GM21526 (cell line): ENCODE measurements around the gene MPC1.
"Not testable (repeated sequence)": the region's sequence is repeated elsewhere in the genome, so short reads cannot be mapped to it uniquely, and the experiment has no call there.

Experiments
- ATAC-seq: cut with Tn5 transposase; IDR thresholded peaks from one replicate; pipeline ENCODE4 v1.9.1; 2021; ENCODE audit warnings: moderate library complexity; ENCODE audit not compliant: unreplicated experiment, low FRiP score

Gene MPC1

DNA sequence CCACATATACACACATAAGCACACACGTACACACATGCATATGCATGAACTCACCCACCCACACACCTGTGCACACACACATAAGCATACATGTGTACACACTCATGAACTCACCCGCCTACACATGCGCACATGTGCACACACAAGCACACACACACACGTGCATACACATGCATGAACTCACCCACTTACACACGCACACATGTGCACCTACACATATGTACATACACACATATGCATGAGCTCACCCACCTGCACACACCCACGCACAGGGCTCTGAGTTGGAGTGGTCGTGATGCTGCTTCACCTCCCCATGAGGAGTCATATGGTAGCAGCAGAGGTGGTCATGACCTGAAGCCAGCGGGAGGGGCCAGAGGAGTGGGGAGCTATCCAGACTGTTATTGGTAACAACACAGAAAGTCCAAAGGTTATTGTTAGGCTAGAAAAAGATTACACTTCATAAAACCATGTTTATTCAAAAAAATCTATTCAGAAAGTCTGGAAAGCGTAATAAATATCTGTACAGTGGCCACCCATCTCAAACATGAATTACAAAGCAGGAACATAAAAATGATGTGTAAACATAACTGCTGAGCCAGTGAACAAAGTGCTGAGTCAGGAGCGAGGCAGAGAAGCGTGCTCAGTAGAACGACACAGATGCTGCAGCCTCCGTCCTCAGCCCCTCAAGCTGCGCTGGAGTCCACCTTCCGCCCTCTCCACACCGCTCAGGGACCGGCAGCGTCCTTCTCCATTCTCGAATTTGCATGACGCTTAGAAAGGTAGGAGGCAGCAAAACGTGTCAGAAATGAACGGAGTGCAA lies 26.4 kb upstream of the MPC1 start:
- ATAC-seq: no peak

DNA sequence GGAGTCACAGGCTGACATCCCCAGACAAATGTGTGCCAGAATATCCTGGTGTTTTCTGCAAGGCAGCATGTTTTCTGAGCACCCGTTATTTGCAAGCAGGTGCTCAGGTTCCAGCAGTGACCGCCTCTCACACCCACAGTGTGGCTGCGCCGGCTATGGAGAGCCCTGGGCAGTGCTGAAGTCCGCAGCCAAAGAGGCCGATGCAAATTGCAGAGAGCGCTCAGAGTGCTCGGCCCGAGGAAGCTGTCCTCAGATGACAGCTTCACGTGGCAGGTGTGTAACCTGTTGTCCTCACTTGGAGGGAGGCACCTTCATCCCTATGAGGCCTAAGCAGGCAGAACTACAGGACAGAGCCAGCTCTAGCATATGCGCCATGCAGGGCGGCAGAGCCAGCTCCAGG lies 23.5 kb upstream of the MPC1 start:
- no peak for ATAC-seq

DNA sequence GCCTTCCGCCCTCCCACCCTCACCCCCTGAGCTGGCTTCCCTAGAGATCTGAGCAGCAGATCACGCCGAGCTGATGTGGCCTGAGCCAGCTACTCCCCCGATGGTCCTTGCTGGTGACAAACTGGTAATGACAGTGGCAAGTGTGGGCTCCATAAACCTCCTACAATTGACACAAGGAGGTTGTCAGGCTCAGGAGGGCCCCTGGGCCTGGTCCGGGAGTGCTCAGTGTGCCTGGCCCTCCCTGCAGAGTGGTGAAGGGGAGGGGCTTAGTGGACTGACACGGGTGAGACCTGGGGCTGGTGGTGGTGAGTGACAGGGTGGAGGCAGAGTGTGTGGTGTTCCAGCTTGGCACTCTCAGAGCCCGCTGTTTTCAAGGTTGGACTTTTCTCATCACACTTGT lies 22.6 kb upstream of the MPC1 start:
- ATAC-seq: no peak

DNA sequence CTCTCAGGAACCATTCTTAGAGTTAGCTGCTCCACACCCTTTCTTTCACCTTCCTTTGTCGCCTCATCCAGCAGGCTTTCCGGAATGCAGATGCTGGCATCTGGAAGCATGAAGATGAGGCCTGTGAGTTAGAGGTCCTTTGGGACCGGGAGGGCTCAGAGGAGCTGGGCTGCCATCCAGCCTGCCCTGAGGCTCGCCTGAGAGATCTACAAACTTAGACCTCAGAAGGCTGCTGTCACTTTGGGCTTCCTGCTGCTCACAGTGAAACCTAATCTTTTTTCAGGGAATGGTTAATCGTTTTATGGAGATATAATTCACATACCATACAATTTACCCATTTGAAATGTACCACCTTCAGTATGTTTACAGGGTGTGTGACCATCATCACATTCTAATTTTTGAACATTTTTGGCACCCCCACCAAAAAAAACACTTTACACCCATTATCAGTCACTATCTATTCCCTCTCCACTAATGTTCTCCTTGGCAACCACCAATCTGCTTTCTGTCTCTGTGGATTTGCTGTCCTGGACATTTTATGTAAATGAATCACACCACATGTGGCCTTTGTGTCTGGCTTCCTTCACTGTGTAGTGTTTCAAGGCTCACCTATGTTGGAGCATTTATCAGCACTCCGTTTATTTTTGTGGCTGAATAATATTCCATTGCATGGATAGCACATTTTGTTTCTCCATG lies 20.0 kb upstream of the MPC1 start:
- ATAC-seq: no peak

DNA sequence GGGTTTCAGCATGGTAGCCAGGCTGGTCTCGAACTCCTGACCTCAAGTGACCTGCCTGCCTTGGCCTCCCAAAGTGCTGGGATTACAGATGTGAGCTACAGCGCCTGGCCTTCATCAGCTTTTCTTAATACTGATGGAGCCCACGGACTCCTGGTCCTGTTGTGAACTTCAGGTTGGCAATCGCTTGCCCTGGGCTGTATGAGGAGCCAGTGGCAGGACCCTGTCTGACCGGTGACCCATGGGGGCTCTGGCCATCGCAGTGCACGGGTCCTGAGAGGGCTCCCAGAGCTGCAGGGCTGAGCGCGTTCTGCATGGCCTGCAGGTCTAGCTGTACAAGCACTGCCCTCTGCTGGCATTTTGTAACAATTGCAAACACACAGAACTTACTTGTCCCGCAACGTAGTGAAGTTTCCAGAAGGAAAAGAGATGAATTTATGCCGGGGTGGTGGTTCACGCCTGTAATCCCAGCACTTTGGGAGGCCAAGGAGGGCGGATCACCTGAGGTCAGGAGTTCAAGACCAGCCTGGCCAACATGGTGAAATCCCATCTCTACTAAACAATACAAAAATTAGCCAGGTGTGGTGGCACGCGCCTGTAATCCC lies 18.0 kb upstream of the MPC1 start:
- peak; percentile 67 for ATAC-seq

DNA sequence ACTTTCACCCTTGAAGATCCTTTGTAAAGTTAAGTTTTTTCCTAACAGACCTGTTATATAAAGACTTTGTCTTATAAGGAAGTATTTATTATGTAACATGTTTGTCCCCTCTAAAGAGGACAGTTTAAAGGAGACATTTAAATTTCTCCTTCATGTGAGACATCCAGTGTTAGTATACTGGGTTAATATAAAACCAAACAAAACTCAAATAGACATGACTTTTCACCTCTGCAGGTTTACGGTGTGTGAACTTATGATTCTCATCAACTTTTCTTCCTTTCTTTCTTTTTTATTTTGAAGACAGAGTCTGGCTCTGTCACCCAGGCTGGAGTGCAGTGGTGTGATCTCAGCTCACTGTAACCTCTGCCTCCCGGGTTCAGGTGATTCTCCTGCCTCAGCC lies 17.4 kb upstream of the MPC1 start:
- ATAC-seq: no peak

DNA sequence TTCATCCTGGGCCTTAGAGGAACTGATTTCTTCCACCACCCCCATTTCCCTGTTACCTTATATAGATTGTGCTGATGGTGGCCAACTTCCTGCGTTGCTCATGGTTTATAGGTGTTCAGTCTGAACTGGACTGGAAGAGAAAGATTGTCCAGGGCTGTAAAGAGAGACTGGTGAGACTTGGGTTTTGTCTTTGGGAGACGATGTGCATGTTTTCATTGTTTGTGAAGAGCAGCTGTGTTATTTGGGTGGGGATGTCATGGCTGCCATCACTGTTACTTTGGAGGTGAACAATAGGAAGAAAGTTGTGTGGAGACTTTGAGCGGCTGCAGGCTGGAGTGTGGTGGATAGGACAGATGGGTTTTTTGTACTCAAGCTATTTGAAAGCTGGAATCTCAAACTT lies 15.6 kb upstream of the MPC1 start:
- no peak for ATAC-seq

DNA sequence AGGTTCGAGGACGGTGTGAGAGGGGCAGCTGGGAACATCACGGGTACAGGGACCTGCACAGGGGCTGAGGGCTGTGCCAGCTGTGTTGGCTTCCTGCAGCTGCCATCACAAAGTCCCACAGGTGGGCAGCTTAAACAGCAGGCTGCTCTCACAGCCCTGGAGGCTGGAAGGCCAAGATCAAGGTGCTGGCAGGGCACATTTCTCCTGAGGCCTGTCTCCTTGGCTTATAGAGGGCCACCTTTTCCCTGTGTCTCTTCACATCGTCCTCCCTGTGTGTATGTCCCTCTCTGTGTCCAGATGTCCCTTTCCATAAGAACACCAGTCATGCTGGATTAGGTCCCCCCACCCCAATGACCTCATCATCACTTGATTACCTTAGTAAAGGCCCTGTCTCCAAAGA lies 15.1 kb upstream of the MPC1 start:
- no peak for ATAC-seq

DNA sequence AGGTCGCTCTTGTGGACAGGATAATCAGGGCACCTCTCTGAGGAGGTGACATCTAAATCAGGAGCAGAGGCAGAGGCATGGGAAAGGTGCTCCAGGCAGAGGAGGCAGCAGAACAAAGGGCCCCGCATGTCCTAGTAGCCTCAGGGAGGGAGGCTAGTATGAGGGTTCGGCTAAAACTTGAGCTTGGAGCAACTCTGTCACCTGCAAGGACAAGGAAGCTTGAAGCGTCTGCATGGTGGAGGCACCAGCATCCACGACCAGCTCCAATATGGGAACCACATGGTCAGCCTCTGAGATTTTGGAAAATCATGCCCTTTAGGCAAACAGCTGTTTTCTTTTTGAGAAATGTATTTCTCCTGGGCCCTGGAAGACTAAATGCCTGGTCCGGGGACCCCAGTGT lies 13.0 kb upstream of the MPC1 start:
- no peak for ATAC-seq

DNA sequence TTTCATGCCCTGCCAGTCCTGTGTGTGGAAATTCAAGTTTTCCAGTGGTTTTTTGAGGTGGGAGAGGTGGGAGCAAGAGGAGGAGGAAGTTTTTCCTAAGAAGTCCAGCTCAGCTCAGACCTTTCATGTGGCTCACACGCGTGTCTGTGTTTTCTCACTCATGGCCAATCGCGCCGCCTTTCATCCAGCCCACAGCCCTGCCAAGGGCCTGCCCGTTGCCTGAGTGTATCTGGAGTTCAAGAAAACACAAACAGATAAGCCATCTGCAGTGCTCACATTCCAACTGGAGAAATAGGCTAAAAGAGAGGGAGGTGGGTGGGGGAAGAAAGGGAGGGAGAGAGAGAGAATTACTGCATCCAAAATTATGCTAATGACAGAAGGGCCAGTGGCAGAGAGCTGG lies 12.6 kb upstream of the MPC1 start:
- no peak for ATAC-seq

DNA sequence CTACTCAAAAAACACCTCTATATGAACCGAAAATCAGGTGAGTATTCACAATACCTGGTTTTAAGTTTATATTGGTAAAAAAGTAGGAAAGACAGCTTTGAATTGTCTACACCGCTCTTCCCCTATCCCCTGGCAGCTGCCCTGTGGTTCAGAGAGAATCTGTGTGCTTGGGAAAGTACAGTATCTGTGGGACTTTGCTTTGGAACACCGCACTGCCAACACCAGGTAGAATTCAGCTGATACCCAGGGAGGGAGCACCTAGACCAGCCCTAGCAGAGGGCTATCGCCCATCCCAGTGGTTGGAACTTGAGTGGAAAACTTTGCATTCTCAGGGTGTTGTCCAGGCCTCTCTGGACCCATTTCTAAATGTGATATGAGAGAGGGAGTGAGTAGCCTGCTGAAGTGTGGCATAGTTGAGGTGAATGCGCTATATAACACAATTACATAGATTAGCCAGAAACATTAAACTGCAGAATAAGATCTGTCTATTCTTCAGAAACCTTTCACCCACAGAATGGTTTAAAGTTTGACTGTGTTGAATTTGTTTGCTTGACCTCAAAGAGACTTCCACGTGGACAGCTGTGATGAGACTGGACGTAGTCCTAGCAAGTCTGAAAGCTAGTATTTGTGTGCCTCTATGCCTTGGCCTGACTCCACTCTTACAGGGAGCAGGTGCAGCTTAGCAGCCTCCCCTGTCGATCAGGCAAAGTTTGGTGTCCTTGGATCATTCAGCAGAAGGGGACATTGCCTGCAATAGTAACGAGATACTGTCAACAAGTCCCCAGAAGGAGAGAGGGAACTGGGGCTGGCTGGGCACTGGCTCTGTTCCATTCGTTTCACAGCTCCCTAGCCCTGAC lies 11.5 kb upstream of the MPC1 start:
- ATAC-seq: no peak

DNA sequence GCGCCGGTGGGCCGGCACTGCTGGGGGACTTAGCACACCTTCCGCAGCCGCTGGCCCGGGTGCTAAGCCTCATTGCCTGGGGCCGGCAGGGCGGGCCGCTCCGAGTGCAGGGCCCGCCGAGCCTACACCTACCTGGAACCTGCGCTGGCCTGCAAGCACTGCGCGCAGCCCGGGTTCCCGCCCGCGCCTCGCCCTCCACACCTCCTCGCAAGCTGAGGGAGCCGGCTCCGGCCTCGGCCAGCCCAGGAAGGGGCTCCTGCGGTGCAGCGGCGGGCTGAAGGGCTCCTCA lies 10.7 kb upstream of the MPC1 start:
- no peak for ATAC-seq

DNA sequence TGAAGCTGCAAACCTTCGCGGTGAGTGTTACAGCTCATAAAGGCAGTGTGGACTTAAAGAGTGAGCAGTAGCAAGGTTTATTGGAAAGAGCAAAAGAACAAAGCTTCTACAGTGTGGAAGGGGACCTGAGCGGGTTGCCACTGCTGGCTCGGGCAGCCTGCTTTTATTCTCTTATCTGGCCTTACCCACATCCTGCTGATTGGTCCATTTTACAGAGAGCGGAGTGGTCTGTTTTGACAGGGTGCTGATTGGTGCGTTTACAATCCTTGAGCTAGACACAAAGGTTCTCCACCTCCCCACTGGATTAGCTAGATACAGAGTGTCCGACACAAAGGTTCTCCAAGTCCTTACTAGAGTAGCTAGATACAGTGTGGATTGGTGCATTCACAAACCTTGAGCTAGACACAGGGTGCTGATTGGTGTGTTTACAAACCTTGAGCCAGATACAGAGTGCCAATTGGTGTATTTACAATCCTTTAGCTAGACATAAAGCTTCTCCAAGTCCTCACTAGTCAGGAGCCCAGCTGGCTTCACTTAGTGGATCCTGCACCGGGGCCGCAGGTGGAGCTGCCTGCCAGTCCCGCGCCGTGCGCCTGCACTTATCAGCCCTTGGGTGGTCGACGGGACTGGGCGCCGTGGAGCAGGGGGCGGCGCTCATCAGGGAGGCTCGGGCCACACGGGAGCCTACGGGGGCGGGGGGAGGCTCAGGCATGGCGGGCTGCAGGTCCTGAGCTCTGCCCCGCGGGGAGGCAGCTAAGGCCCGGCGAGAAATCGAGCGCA lies 10.2 kb upstream of the MPC1 start:
- not testable (repeated sequence) for ATAC-seq

DNA sequence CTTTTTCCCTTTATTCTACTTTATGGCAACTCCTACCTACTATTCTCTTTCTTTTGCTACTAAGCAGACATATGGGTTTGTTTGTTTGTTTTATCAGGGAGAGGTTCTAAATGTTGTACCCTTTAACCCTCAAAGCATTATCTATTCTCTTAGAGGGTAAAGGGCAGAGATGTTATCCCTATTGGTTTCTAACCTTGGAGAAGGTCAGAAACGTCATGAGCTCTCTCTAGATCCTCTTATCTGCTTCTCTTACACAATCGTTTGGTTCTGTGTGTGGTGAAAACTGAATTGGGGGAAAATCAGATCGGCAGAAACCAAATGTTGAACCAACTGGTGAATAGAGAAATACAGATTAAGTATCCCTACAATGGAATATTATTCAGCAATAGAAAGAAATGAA lies 6.4 kb upstream of the MPC1 start:
- ATAC-seq: no peak

DNA sequence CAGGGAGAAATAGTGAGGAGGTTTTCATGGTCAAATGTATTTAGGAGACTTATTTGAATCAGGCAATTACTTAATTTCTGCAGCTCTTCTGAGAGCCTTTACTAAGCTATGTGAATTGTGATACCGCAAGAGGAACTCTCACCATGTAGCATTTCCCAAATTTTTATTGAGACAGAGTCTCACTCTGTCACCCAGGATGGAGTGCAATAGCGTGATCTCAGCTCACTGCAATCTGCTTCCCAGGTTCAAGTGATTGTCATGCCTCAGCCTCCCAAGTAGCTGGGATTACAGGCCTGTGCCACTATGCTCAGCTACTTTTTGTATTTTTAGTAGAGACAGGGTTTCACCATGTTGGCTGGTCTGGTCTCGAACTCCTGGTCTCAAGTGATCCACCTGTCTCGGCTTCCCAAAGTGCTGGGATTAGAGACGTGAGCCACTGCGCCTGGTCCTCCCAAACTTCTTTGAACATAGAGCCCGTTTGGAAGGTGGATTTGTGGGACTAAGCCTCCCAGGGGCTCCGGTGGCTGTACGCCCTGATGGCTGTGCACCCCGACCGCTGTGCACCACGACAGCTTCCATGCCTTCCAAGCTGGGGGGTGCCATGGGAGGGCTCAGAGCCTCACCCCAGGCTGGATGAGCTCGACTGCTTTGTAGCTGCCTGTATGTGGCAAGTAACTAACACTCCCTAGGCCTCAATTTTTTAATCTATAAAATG lies 5.7 kb upstream of the MPC1 start:
- no peak for ATAC-seq

DNA sequence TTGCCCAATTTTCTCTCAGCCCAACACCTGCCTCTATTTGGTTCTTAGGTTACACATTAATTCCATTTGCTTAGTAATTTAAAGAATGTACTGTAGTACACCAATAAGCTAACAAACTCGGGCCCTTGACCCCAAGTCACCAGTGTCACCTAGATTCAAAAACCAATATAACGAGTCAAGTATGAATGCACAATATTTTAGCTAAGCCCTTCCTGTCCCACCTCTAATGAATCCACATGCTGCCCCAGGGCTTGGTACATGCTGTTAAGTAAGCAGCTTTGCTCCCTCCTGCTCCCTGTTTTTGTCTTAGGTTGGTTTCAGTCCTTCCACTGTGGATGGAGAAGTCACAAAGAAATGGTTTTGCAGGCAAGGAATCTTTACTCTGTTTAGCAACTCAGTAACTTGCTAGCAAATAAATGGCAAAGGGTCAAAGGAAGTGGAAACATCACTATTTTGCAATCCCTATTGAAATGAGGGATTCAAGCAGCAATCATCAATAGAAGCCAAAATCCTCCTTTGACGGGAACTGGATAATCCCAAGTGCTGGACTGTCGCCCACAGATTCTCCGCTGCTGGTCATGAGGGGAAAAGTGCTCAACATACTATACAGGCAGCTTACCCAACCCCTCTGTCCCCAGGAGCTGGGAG lies 5.0 kb upstream of the MPC1 start:
- no peak for ATAC-seq

DNA sequence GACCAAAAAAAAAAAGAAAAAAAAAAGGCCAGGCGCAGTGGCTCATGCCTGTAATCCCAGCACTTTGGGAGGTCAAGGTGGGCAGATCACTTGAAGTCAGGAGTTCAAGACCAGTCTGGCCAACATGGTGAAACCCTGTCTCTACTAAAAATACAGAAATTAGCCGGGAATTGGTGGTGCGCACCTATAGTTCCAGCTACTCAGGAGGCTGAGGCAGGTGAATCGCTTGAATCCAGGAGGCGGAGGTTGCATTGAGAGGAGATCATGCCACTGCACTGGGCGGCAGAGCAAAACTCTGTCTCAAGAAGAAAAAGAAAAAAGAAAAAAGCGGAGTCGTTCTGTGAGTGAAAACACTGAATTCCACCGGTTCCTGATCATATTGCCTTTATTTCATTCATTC lies 4.4 kb upstream of the MPC1 start:
- ATAC-seq: not testable (repeated sequence)

DNA sequence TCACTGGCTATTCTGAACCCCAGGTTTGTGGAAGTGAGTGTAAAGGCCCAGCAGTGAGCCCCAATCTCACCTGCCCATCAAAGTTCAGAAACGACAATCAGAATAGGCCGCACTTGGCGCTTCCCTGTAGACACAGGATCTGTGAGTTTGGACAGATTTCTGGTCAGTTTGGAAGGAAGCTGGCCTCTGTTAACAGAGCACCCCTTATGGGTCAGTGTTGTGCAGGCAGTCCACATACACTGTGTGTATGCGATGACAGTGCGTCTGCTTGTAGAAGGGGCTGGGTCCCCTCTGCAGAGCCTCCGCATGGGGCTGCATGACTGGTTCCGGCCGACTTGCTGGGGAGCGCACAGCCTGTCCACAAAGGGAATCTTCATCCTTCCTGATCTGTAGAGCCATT lies 3.4 kb upstream of the MPC1 start:
- ATAC-seq: no peak

DNA sequence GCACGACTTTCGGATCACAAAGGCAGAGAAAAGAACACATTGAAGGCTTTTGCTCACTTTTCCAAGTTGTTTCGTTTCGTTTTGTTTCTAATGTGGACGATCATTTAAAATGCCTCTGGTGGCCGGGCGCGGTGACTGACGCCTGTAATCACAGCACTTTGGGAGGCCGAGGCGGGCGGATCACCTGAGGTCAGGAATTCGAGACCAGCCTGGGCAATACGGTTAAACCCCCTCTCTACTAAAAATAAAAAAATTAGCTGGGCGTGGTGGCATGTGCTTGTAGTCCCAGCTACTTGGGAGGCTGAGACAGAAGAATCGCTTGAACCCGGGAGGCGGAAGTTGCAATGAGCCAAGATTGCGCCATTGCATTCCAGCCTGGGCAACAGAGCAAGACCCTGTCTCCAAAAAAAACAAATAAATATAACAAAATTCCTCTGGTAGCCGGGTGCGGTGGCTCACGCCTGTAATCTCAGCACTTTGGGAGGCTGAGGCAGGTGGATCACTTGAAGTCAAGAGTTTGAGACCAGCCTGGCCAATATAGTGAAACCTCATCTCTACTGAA lies 1.1 kb upstream of the MPC1 start:
- peak; percentile 5 for ATAC-seq
